Activated CD8-positive, alpha-beta T cell treated with anti-CD3 and anti-CD28 coated beads for 36 hours (primary cell): Measurements from ENCODE around the gene CFAP68. TPM values are rescaled to one million over a fixed set of nuclear protein-coding genes. Genes with fewer than 3 reads are reported as not detected.
"Not testable (repeated sequence)": the region's sequence is repeated elsewhere in the genome, so short reads cannot be mapped to it uniquely, and the experiment has no call there.

Experiments used
- ATAC-seq: fragments of 200-7000 bp; cut with Tn5 transposase; one replicate; pipeline ENCODE4 v1.10.0; 2021; ENCODE audit warnings: mild to moderate bottlenecking, moderate library complexity
- CTCF ChIA-PET: fragments of 350-600 bp; sonication (Branson Sonifier 250); formaldehyde crosslinking; loops from one replicate; lab custom pipeline; 2021; ENCODE audit warnings: antibody characterized with exemption; lab: Charles Lee
- POLR2A ChIA-PET: fragments of 350-600 bp; sonication (Branson Sonifier 250); formaldehyde crosslinking; loops from one replicate; lab custom pipeline; 2021; ENCODE audit warnings: antibody characterized with exemption; lab: Charles Lee
- DNase-seq: peaks from one replicate; pipeline ENCODE4 v3.0.0-alpha.2; 2020
- H3K27ac Mint-ChIP-seq: one replicate; pipeline ENCODE4 v1.8.0; 2021; ENCODE audit warnings: mild to moderate bottlenecking, mixed read lengths
- H3K27me3 Mint-ChIP-seq: one replicate; pipeline ENCODE4 v1.8.0; 2021; ENCODE audit warnings: mixed read lengths
- H3K36me3 Mint-ChIP-seq: one replicate; pipeline ENCODE4 v1.8.0; 2021; ENCODE audit warnings: low read depth, mixed read lengths
- H3K4me1 Mint-ChIP-seq: one replicate; pipeline ENCODE4 v1.8.0; 2021; ENCODE audit warnings: low read depth, mixed read lengths
- H3K4me3 Mint-ChIP-seq: one replicate; pipeline ENCODE4 v1.8.0; 2021; ENCODE audit warnings: mild to moderate bottlenecking, moderate library complexity, mixed read lengths
- H3K9me3 Mint-ChIP-seq: one replicate; pipeline ENCODE4 v1.8.0; 2021; ENCODE audit warnings: mixed read lengths
- intact Hi-C: fragments of 100-400 bp; cut with micrococcal nuclease; formaldehyde crosslinking; loops from one replicate; pipeline ENCODE4 v1.10.0; 2022
- total RNA-seq, 2 experiments: library from RNA; stranded (reverse); gene quantifications; one replicate each; pipeline ENCODE4 v1.2.3, GENCODE V29; 2021
- TF ChIP-seq, protein P1 (sequence below): fragments of 200-600 bp; IDR thresholded peaks from one replicate; pipeline ENCODE4 v1.8.0; 2022; ENCODE audit warnings: antibody characterized with exemption, mild to moderate bottlenecking

The CFAP68 gene
- total RNA-seq, 2 experiments from 2014 or later, result 38.6 to 39.1 TPM

DNA sequence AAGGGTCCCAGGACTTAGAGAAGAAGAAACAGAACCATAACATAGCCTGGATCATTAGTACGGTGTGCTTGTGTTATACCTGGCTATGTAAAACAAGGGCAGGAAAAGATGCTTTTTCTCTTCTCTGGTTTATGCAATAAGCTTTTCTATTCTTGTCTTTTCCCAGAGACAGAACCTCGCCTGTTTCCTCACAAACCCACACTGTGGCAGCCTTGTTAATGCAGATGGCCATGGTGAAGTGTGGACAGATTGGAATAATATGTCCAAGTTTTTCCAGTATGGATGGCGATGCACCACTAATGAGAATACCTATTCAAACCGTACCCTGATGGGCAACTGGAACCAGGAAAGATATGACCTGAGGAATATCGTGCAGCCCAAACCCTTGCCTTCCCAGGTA lies 2.9 kb downstream of the CFAP68 start:
- H3K4me3 Mint-ChIP-seq, result no peak overlapping the region
- CTCF ChIA-PET, result interaction anchor here (0.9 to 2.1 kb wide), 6 partner anchors 11 to 138 kb away, joined by 4 to 10 read pairs (median 5); partner anchors contain the start of gene ALG9
- peaks cover 19% of the 10 kb centered on the region for H3K4me1 Mint-ChIP-seq
- H3K27me3 Mint-ChIP-seq, result no peaks in the 10 kb centered on the region
- H3K27ac Mint-ChIP-seq, result no peak overlapping the region
- POLR2A ChIA-PET, result interaction anchor here (0.6 kb wide), 1 partner anchor 22 kb away, joined by 4 read pairs; no protein-coding TSS in a partner anchor
- ATAC-seq (no peak), DNase-seq (no peak)
- TF ChIP-seq, protein P1, sequence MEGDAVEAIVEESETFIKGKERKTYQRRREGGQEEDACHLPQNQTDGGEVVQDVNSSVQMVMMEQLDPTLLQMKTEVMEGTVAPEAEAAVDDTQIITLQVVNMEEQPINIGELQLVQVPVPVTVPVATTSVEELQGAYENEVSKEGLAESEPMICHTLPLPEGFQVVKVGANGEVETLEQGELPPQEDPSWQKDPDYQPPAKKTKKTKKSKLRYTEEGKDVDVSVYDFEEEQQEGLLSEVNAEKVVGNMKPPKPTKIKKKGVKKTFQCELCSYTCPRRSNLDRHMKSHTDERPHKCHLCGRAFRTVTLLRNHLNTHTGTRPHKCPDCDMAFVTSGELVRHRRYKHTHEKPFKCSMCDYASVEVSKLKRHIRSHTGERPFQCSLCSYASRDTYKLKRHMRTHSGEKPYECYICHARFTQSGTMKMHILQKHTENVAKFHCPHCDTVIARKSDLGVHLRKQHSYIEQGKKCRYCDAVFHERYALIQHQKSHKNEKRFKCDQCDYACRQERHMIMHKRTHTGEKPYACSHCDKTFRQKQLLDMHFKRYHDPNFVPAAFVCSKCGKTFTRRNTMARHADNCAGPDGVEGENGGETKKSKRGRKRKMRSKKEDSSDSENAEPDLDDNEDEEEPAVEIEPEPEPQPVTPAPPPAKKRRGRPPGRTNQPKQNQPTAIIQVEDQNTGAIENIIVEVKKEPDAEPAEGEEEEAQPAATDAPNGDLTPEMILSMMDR, result no peak
- peaks cover 5% of the 10 kb centered on the region for H3K36me3 Mint-ChIP-seq
- intact Hi-C loops, result no loop called here
- H3K9me3 Mint-ChIP-seq, result no peaks in the 10 kb centered on the region

DNA sequence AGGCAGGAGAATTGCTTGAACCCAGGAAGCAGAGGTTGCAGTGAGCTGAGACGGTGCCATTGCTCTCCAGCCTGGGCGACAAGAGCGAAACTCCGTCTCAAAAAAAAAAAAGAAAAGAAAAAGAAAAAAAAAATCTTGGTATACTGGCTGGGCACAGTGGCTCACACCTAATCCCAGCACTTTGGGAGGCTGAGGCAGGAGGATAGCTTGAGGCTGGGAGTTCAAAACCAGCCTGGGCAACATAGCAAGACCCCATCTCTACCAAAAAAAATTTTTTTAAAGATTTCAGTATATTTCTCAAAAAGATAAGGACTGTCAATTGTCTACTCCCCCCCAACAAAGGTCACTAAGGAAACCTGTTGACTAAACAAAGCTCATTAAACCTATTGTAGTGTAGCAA lies 5.7 kb downstream of the CFAP68 start:
- CTCF ChIA-PET, result interaction anchor here (1.2 kb wide), 1 partner anchor 22 kb away, joined by 3 read pairs; no protein-coding TSS in a partner anchor
- H3K4me3 Mint-ChIP-seq, H3K36me3 Mint-ChIP-seq, H3K27ac Mint-ChIP-seq, POLR2A ChIA-PET, H3K27me3 Mint-ChIP-seq, DNase-seq, H3K9me3 Mint-ChIP-seq, intact Hi-C loops, ATAC-seq: not testable (repeated sequence)
- peaks cover 13% of the 10 kb centered on the region for H3K4me1 Mint-ChIP-seq

DNA sequence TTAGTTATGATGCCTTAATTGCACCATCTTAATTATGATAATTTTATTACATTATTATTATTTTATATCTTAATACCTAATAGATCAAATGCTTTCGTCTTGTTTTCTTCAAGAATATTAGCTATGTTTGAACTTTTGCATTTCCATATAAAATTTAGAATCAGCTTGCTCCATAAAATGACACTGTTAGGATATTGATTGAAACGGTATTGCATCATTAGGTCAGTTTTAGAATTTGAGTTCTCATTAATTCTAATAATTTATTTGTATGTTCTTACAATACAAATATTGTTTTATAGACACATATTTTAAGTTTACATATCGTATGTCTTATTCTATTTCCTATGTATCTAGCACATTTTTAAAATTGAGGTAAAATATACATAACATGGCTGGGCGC lies 6.7 kb downstream of the CFAP68 start:
- peaks cover 6% of the 10 kb centered on the region for H3K4me1 Mint-ChIP-seq
- intact Hi-C loops, result no loop called here
- no peak for ATAC-seq
- no peaks in the 10 kb centered on the region for H3K27me3 Mint-ChIP-seq
- POLR2A ChIA-PET, result no interaction called here
- H3K4me3 Mint-ChIP-seq, result no peak overlapping the region
- H3K36me3 Mint-ChIP-seq, result peaks cover 4% of the 10 kb centered on the region
- TF ChIP-seq, protein P1, result no peak
- CTCF ChIA-PET, result interaction anchor here (1.2 kb wide), 1 partner anchor 21 kb away, joined by 3 read pairs; no protein-coding TSS in a partner anchor
- DNase-seq, result no peak
- H3K9me3 Mint-ChIP-seq, result no peaks in the 10 kb centered on the region
- no peak overlapping the region for H3K27ac Mint-ChIP-seq

DNA sequence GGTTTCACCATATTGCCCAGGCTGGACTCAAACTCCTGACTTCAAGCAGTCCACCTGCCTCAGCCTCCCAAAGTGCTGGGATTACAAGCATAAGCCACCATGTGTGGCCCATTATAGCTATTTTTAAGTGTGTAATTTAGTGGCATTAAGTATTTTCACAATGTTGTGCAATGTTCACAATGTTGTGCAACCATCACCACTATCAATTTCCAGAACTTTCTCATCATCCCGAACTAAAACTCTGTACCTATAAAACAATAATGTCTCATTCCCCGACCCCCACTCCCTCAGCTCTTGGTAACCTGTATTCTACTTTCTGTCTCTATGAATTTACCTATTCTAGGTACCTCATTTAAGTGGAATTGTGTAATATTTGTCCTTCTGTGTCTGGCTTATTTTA lies 7.5 kb downstream of the CFAP68 start:
- TF ChIP-seq, protein P1, result no peak
- no peak for ATAC-seq
- intact Hi-C loops, result no loop called here
- POLR2A ChIA-PET, result interaction anchor here (0.8 kb wide), 1 partner anchor 23 kb away, joined by 3 read pairs; no protein-coding TSS in a partner anchor
- H3K36me3 Mint-ChIP-seq, result peaks cover 4% of the 10 kb centered on the region
- no peaks in the 10 kb centered on the region for H3K4me1 Mint-ChIP-seq
- no peak overlapping the region for H3K4me3 Mint-ChIP-seq
- H3K9me3 Mint-ChIP-seq, result no peaks in the 10 kb centered on the region
- no peak for DNase-seq
- H3K27ac Mint-ChIP-seq, result no peak overlapping the region
- H3K27me3 Mint-ChIP-seq, result no peaks in the 10 kb centered on the region
- CTCF ChIA-PET, result interaction anchor here (1.3 kb wide), 1 partner anchor 45 kb away, joined by 3 read pairs; no protein-coding TSS in a partner anchor

DNA sequence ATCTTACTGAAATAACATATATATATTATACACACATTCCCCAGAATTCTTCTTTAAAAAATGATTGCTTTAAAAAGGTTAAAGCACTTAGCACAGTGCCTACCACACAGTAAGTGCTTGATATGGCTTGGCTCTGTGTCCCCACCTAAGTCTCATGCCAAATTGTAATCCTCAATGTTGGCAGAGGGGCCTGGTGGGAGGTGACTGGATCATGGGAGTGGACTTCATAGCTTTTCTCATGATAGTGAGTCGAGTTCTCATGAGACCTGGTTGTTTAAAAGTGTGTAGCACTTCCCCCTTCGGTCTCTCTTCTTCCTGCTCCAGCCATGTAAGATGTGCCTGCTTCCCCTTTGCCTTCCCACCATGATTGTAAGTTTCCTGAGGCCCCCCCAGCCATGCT lies 26.1 kb downstream of the CFAP68 start:
- Mint-ChIP-seq H3K27ac (no peak overlapping the region), H3K36me3 (peaks cover 2% of the 10 kb centered on the region), H3K4me3 (no peak overlapping the region), H3K27me3 (peaks cover 6% of the 10 kb centered on the region), H3K4me1 (no peaks in the 10 kb centered on the region), H3K9me3 (peaks cover 2% of the 10 kb centered on the region)
- DNase-seq (no peak), ATAC-seq (no peak)
- intact Hi-C loops, result no loop called here
- TF ChIP-seq, protein P1, result no peak
- POLR2A ChIA-PET, result no interaction called here
- CTCF ChIA-PET, result no interaction called here
